GM18520 (cell line): ENCODE data around the gene VPS26A.
"Not testable (repeated sequence)": the region's sequence is repeated elsewhere in the genome, so short reads cannot be mapped to it uniquely, and the experiment has no call there.

Experiments used
- ATAC-seq: cut with Tn5 transposase; IDR thresholded peaks from one replicate; pipeline ENCODE4 v1.9.1; 2021; ENCODE audit not compliant: unreplicated experiment

Gene VPS26A

DNA sequence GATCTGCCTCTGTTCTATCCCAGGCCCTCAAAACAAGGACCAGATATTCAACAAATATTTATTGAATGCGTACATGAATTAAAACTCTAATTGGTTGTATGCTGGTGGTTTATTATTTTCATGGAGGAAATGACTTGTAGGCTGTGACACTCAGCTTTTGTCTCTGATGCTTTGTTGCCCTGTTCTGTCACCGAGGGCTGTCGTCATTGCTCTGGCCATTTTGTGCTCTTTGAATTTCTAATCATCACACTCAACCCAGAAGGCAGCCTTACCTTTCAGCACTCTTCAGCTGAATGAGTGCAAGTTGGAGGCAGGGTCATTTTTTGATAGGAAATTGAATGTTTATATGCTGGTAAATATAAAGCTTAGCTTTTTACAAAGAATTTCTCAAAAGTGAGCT, 21.5 kb upstream of the VPS26A start:
- no peak for ATAC-seq

DNA sequence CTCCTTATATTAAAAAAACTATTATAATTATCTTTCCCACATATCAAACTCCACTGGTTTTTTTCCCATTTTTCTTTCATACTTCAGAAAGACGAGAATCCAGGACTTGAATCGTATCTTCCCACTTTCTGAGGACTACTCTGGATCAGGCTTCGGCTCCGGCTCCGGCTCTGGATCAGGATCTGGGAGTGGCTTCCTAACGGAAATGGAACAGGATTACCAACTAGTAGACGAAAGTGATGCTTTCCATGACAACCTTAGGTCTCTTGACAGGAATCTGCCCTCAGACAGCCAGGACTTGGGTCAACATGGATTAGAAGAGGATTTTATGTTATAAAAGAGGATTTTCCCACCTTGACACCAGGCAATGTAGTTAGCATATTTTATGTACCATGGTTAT, 20.2 kb upstream of the VPS26A start:
- ATAC-seq, result no peak

DNA sequence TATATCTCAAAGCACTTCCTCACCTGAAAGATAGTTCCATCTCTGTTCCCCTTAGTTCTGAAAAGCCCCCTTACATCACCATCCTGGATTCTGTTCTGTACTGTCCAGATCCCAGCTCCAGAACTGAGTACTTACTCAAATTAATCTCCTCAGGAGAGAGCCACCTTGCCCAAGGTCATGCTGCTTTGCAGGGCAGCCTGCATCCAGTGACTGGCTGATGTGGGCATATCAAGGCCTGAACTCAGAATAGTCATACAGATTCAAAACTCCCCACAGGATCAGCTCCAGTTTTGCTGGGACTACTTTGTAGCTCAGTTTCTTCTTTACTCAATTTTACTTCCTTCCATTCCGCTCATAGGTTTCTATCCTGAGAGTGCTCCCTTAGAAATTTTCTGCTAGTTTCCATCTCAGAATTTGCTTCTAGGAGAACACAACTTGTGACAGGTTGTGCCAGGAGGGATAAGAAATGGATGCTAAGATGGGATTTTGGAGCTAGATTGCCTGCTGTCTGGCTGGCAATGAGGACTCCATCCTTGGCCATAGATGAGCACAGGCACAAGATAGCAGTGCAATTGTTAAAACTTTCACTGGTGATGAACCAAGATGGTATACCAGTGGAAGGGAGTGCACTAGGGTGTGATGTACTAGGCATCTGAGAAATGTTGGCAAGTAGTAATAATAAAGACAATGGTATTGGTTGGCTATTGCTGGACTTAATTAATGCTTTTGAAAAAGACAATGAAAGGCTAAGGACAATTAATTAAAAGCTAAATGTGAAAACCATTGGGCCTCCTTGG, 18.8 kb upstream of the VPS26A start:
- no peak for ATAC-seq

DNA sequence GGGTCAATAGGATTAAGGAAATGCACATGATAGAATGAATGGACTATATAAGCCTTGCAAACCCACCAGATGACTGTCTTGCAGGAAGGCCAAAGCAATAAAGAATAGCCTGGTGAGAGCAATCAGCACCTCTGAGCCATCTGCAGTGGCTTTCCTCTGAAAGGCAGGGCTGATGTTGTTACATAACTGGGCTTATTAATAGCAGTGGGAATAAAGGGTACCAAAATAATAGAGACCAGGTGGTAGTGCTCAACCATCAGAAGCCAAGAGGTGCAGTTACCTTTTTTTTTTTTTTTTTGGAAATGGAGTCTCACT, 16.8 kb upstream of the VPS26A start:
- ATAC-seq, result no peak

DNA sequence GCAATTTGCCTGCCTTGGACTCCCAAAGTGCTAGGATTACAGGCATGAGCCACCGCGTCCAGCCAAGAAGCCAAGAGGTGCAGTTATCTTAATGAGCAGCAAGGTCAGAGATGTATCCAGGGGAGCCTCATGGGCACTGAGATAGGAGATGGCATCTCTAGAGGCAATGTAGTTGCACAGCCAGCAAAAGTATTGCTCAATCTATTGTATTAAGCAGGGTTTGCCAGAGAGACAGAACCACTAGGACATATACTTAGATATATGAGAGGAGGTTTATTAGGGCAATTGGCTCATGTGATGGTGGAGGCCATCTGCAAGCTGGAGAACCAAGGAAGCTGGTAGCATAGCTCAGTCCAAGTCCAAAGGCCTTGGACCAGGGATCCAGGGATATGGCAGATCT, 16.3 kb upstream of the VPS26A start:
- ATAC-seq, result no peak

DNA sequence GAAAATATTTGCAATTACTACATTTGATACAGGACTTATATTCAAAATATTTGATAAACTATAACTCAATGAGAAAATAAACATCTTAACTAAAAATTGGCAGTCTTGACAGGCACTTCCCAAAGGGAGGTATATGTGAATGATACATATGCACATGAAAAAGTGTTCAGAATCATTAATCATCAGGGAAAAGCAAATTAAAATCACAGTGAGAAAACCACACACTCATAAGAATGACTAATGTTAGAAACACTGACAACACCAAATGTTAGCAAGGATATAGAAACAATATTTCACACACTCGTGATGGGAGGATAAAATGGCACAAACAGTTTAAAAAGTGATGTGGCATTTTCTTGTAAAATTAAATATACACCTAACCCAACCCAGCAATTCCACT, 4.1 kb upstream of the VPS26A start:
- no peak for ATAC-seq

DNA sequence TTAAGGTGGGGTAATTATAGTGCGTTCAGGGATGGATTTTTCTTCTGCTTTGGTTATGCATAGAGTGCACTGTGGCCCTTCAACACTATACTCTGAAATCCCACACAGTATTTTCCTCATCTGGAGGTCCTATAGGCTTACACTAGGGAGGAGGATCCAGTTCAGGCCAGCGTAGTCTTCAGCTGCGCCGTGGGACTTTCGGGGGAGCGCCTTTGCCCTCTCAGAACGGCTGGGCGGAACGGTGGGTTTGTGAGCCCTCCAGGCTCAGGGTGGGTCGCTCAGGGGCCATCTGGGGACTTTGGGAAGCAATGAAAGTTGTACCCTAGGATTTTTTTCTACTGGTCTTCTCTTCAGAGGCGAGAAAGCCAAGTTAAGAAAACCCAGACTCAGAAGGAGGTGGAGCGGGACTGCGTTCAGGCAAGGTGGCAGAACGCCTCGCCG, 652 bp upstream of the VPS26A start:
- ATAC-seq, result peak; percentile 14

DNA sequence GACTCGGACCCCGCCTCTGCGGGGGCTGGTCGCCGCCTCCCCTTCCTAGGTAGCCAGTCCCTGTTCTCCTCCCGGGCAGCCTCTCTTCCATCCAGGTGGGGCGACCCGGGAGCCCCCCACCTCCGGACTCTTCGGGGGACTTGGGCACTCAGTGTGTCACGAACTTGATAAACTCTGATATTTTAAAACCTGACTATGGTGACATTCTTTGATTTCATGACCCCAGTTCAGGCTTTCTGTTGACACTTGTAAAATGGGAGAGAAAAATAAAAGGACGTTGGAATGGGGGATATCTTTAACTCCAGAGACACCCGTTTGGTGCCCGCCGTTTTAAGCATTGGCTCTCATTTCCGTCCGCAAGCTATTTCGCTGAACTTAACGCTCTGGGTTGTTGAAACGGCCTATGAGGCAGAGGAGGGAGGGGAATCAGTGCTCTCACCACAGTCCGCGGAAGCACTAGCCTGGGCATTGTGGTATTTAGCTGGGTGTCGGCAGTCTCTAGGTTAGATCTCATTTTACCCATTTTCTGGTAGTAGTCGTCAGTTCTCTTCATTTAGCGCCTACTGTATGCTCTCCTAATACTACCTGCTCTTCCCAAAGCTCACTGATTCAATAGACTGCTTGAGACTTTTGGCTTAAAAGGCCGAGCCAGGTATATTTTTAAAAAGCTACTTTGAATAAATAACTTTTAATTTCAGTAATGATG, 738 bp downstream of the VPS26A start:
- no peak for ATAC-seq

DNA sequence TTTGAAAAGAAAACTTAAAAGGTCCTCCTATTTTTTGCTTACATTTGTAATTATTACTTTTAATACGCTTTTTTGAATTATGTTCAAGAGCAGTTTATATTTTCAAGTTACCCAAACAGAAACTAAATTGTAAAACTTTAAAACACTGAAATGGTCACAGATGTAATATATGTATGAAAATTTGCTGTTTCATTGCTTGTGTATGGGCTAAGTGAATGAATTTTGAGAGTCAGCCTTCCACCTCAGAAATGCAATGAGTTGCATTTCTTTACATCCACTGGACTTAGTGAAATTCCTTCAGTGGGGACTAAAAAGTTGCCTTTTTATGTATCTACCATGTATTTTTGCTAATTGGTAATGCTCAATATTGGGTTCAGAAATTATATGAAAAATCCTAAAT, 1.6 kb downstream of the VPS26A start:
- no peak for ATAC-seq

DNA sequence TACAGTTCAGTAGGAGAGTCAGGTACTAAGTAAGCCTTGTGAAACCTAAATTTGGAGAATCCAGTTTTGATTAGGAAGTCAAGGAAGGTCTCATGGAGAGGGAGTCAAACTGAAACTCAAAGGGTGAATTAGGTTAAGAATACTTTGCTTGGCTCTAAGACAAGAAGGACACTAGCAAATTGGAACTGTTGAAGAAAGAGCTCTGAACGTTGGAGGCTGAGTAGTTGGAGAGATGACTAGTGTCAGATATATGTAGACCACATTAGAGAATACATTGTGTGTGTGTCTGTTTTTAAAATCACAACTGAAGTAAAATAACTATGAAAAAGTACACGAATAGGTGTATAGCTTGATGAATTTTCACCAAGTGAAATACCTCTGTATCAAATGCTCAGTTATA, 6.3 kb downstream of the VPS26A start:
- ATAC-seq, result no peak

DNA sequence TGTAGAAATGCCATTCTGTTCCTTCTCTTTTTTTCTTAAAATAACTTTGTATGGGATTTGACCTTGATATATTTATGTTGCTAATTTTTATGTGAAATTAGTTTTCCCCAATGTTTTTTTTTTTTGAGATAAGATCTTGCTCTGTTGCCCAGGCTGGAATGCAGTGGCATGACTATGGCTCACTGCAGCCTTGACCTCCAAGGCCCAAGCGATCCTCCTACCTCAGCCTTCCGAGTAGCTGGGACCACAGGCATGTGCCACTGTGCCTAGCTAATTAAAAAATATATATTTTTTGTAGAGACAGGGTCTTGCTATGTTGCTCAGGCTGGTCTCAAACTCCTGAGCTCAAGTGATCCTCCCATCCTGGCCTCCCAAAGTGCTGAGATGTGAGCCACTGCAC, 16.0 kb downstream of the VPS26A start:
- ATAC-seq, result no peak

DNA sequence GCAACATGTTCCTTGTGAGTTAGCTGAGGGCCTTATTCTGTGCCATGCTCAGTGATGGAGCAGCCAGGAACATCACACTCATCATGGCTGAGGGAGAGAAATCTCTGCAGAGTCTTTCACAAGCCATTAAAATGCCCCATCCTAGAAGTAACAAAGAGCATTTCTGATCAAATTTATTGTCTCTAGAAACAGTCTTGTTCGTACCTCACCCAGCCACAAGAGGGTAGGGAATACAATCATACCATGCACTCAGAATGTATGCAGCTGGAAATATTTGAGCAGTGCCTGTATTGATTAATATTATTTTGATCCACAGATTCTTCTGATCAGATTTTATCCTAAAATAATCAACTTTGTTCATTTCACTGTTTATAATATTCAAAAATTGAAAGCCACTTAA, 17.3 kb downstream of the VPS26A start:
- ATAC-seq, result no peak

DNA sequence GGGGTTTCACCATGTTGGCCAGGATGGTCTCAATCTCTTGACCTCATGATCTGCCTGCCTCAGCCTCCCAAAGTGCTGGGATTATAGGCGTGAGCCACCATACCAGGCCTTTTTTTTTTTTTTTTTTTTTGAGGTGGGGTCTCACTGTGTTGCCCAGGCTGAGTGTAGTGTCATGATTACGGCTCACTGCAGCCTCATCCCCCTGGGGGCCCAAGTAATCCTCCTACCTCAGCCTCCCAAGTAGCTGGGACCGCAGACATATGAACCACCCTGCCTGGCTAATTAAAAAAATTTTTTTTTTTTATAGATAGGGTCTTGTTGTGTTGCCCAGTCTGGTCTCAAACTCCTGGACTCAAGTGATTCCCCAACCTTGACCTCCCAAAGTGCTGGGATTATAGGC, 18.1 kb downstream of the VPS26A start:
- ATAC-seq, result not testable (repeated sequence)

DNA sequence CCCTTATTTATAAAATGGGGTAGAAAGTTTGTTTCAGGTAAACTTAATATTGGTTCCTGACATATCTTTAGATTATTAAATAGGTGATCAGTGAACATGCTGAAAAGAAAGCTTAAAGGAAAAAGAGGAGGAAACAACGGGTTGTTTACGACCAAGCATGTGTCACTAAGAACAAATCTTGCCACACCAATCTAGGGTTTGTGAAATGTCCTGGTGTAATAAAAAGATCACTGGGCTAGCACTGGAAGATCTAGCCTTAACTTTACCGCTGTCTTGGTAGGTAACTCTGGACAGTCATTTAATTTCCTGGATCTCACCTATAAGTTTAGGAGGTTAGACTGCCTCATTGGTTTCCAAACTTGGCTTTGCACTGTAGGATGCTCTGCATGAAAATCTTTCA, 19.0 kb downstream of the VPS26A start:
- ATAC-seq, result no peak

DNA sequence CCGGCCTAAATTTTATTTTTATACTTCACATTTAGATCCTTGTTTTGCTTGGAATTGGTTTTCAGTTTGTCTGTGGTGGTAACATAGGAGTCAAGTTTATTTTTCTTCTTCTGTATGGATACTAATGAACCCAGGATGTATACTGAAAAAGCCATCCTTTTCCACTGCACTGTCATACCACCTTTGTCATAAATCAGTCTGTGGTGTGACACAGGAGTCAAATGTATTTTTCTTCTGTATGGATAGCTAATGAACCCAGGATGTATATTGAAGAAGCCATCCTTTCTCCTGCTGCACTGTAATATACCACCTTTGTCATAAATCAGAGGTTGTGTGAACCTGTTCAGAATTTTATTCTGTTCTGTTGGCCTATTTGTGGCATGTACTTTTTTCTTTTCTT, 21.4 kb downstream of the VPS26A start:
- no peak for ATAC-seq

DNA sequence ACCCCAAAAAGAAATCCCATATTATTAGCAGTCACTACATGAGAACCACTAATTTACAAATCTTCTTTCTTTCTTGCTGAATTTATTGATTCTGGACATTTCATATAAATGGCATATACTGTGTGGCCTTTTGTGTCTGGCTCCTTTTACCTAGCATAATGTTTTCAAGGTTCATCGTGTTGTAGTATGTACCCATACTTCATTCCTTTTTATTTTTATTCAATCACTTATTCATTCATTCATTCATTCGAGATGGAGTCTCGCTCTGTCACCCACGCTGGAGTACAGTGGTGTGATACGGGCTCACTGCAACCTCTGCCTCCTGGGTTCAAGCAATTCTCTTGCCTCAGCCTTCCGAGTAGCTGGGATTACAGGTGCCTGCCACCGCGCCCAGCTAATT, 21.9 kb downstream of the VPS26A start:
- ATAC-seq, result no peak

DNA sequence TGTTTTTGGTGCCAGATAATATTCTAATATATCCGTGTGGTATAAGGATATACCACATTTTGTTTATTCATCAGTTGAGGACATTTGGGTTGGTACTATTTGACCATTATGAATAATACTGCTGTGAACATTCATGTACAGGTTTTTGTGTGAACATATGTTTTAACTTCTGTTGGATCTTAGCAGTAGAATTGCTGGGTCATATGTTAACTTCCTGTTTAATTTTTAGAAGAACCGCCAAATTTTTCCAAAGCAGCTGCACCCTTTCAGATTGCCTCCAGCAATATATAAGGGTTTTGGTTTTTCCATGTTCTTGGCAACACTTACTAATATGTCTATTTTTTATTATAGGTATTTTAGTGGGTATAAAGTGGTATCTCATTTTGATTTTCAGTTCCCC, 22.8 kb downstream of the VPS26A start:
- ATAC-seq, result no peak

DNA sequence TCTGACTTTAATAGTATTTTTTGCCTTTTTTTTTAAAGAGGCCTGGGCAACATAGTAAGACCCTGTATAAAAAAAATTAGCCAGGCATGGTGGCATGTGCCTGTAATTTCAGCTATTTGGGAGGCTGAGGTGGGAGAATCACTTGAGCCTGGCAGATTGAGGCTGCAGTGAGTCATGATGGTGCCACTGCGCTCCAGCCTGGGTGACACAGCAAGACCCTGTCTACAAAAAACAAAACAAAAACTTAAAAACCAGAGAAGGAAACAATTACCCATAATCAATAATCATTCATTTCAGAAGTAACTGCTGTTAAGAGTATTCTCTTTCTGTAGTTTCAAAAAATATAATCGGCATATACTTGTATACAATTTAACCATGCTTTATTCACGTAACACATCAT, 28.0 kb downstream of the VPS26A start:
- no peak for ATAC-seq

DNA sequence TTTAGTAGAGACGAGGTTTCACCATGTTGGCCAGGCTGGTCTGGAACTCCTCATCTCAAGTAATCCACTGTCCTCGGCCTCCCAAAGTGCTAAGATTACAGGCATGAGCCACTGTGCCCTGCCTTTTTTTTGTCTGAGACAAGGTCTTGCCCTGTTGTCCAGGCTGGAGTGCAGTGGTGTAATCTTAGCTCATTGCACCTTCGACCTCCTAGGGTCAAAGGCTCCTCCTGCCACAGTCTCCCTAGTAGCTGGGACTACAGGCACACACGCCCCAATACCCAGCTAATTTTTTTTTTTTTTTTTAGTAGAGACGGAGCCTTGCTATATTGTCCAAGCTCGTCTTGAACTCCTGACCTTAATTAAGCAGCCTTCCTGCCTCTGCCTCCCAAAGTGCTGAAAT, 29.2 kb downstream of the VPS26A start:
- ATAC-seq, result no peak

DNA sequence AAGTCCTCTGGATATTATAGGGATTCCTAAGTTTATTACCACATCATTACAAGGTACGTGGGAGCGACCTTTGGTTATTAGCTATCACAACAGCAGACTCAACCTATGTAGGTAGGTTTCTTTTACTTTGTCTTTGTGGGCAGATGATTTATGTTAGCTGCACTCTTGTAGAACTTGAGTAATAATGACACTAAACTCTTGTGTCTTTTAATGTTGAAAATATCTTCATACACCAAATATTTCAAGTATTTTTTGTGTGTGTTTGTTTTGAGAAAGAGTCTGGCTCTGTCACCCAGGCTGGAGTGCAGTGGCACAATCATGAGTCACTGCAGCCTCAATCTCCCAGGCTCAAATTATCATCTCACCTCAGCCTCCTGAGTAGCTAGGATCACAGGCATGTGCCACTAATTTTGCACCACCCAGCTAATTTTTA, 36.8 kb downstream of the VPS26A start:
- no peak for ATAC-seq

DNA sequence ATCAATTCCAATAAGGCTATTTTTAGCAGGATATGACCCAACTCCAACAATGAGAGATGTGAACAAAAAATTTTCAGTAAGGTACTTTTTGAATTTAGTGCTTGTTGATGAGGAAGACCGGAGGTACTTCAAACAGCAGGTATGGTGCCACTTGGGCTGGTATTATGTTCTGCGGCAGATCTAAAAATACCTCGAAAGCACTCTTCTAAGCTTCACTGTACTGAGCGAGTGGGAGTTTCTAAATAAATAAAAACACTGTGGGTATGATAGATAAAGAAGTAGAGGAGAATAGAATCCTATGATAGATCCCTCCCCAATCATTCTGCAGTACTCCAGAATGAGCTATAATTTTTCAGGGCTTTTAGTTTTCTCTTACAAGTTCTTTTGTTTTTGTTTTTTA, 44.5 kb downstream of the VPS26A start:
- ATAC-seq, result no peak

DNA sequence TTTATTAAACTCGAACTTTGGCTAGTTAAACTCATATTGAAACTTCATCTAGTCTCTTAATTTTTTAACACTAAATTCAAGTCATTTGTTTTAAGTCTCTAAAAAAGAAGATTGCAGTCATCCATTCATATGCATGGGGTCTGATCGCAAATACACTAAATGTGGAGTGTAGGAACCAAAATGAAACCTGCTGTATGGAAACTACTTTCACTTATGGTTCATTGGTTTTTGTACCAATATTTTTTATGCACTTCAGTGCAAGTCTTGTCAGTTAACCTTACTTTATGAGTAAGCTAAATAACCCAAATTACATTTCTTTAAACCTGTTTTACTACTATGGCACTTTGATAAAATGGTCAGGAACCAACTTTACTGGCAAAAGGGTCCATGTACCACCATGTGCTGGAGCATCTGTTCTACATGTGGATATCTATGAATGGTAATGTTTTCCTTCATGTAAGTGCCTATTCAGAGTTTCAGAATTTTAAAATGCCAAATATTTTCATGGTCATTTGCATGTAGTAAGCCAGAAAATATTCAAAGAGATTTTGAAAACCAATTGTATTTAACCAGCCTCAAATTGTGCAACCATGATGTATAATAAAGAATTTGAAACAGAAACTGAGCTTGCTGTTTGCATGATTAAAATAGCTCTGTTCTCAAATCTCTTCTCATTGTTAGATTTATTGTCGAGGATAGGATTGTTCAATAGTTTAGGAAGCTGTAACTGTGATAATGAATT, 48.4 kb downstream of the VPS26A start:
- no peak for ATAC-seq
